Activated B cell treated with CpG ODN at 0.5 μM for 24 hours (primary cell): ENCODE data around the gene RPL39L. TPM values are rescaled to one million over a fixed set of nuclear protein-coding genes. Genes with fewer than 3 reads are reported as not detected.

ENCODE experiments used
- ATAC-seq: fragments of 200-7000 bp; cut with Tn5 transposase; one replicate; pipeline ENCODE4 v1.10.0; 2021; ENCODE audit warnings: low read depth, mild to moderate bottlenecking, moderate library complexity
- CTCF ChIA-PET: fragments of 350-600 bp; sonication (Branson Sonifier 250); formaldehyde crosslinking; loops from one replicate; lab custom pipeline; 2021; ENCODE audit warnings: antibody characterized with exemption; lab: Charles Lee
- POLR2A ChIA-PET: fragments of 350-600 bp; sonication (Branson Sonifier 250); formaldehyde crosslinking; loops from one replicate; lab custom pipeline; 2021; ENCODE audit warnings: antibody characterized with exemption; lab: Charles Lee
- DNase-seq: peaks from one replicate; pipeline ENCODE4 v3.0.0; 2022
- H3K27ac Mint-ChIP-seq: one replicate; pipeline ENCODE4 v1.8.0; 2020; ENCODE audit warnings: mixed read lengths
- H3K27me3 Mint-ChIP-seq: one replicate; pipeline ENCODE4 v1.8.0; 2021; ENCODE audit warnings: mixed read lengths
- H3K36me3 Mint-ChIP-seq: one replicate; pipeline ENCODE4 v1.8.0; 2021; ENCODE audit warnings: low read depth, mixed read lengths
- H3K4me1 Mint-ChIP-seq: one replicate; pipeline ENCODE4 v1.8.0; 2021; ENCODE audit warnings: mixed read lengths
- H3K4me3 Mint-ChIP-seq: one replicate; pipeline ENCODE4 v1.8.0; 2020; ENCODE audit warnings: mild to moderate bottlenecking, mixed read lengths
- H3K9me3 Mint-ChIP-seq: one replicate; pipeline ENCODE4 v1.8.0; 2020; ENCODE audit warnings: mixed read lengths
- CTCF ChIP-seq: fragments of 200-600 bp; IDR thresholded peaks from one replicate; pipeline ENCODE4 v1.8.0; 2022; ENCODE audit warnings: antibody characterized with exemption, mild to moderate bottlenecking
- intact Hi-C: fragments of 100-400 bp; cut with micrococcal nuclease; formaldehyde crosslinking; loops from one replicate; pipeline ENCODE4 v1.15.1; 2024
- total RNA-seq: library from RNA; stranded (reverse); gene quantifications from 2 replicates; pipeline ENCODE4 v1.2.3, GENCODE V29; 2022

Gene RPL39L
- total RNA-seq, 1 donor from 2014 or later: 4.7 TPM

- no peaks in the 10 kb centered on the region for H3K36me3 Mint-ChIP-seq
- DNase-seq: no peak
- no peak for TF ChIP-seq CTCF
- POLR2A ChIA-PET: no interaction called here
- no peaks in the 10 kb centered on the region for H3K9me3 Mint-ChIP-seq
- no peak for ATAC-seq
- peaks cover 15% of the 10 kb centered on the region for H3K27me3 Mint-ChIP-seq
- H3K4me3 Mint-ChIP-seq: no peak overlapping the region
- no peak overlapping the region for H3K27ac Mint-ChIP-seq
- no peaks in the 10 kb centered on the region for H3K4me1 Mint-ChIP-seq
- CTCF ChIA-PET: interaction anchor here (0.7 to 1.9 kb wide), 2 partner anchors 56 to 319 kb away, joined by 5 to 8 read pairs; no protein-coding TSS in a partner anchor
- intact Hi-C loops: no loop called here
Observed at GRCh38 chr3:187169231-187169960, 30.1 kb upstream of the RPL39L start.

- DNase-seq (no peak), ATAC-seq (no peak)
- Mint-ChIP-seq H3K36me3 (no peaks in the 10 kb centered on the region), H3K27ac (no peak overlapping the region), H3K4me3 (no peak overlapping the region), H3K4me1 (no peaks in the 10 kb centered on the region), H3K9me3 (no peaks in the 10 kb centered on the region), H3K27me3 (peaks cover 10% of the 10 kb centered on the region)
- intact Hi-C loops: no loop called here
- ChIA-PET CTCF (interaction anchor here (0.9 to 4.8 kb wide), 4 partner anchors 55 to 553 kb away, joined by 3 to 116 read pairs (median 4); no protein-coding TSS in a partner anchor), POLR2A (no interaction called here)
- no peak for TF ChIP-seq CTCF
Observed at GRCh38 chr3:187167777-187168176, 28.5 kb upstream of the RPL39L start.

GRCh38 chr3:187166750-187167149, 27.5 kb upstream of the RPL39L start:
- H3K4me1 Mint-ChIP-seq: no peaks in the 10 kb centered on the region
- CTCF ChIA-PET: interaction anchor here (0.6 to 5.2 kb wide), 4 partner anchors 36 to 345 kb away, joined by 3 to 135 read pairs (median 60); no protein-coding TSS in a partner anchor
- DNase-seq (no peak), ATAC-seq (no peak)
- intact Hi-C loops: no loop called here
- no peaks in the 10 kb centered on the region for H3K9me3 Mint-ChIP-seq
- no peaks in the 10 kb centered on the region for H3K36me3 Mint-ChIP-seq
- TF ChIP-seq CTCF: no peak
- H3K27me3 Mint-ChIP-seq: peaks cover 13% of the 10 kb centered on the region
- POLR2A ChIA-PET: no interaction called here
- H3K27ac Mint-ChIP-seq: no peak overlapping the region
- H3K4me3 Mint-ChIP-seq: no peak overlapping the region

- CTCF ChIA-PET: interaction anchor here (0.6 to 5.2 kb wide), 38 partner anchors 9 to 1387 kb away, joined by 3 to 135 read pairs (median 4); partner anchors contain the start of gene RPL39L
- POLR2A ChIA-PET: interaction anchor here (0.6 to 1.5 kb wide), 11 partner anchors 26 to 1182 kb away, joined by 3 to 13 read pairs (median 5); partner anchors contain the start of genes EIF4A2, RPL39L and ST6GAL1
- Mint-ChIP-seq H3K4me1 (no peaks in the 10 kb centered on the region), H3K36me3 (no peaks in the 10 kb centered on the region), H3K27ac (no peak overlapping the region), H3K9me3 (no peaks in the 10 kb centered on the region), H3K4me3 (no peak overlapping the region), H3K27me3 (peaks cover 14% of the 10 kb centered on the region)
- intact Hi-C loops: loop anchor here (1.0 kb wide), 5 partner anchors 26 to 548 kb away; partner anchors contain the start of gene RPL39L
- no peak for TF ChIP-seq CTCF
- DNase-seq (no peak), ATAC-seq (peak; percentile 73)
Observed at GRCh38 chr3:187165144-187165543, 25.8 kb upstream of the RPL39L start.

GRCh38 chr3:187162265-187162953, 23.1 kb upstream of the RPL39L start:
- intact Hi-C loops: no loop called here

More at GRCh38 chr3:187162265-187162953, 23.1 kb upstream of the RPL39L start:
- CTCF ChIA-PET: interaction anchor here (1.0 to 5.2 kb wide), 4 partner anchors 11 to 313 kb away, joined by 4 to 135 read pairs (median 20); partner anchors contain the start of gene RPL39L
- Mint-ChIP-seq H3K36me3 (no peaks in the 10 kb centered on the region), H3K4me1 (no peaks in the 10 kb centered on the region), H3K4me3 (no peak overlapping the region), H3K9me3 (no peaks in the 10 kb centered on the region), H3K27ac (no peak overlapping the region), H3K27me3 (peaks cover 14% of the 10 kb centered on the region)
- DNase-seq: no peak
- no peak for TF ChIP-seq CTCF
- POLR2A ChIA-PET: no interaction called here
- ATAC-seq: no peak
